ENCODE data around the gene TAS2R40. TPM values are rescaled to one million over a fixed set of nuclear protein-coding genes. Genes with fewer than 3 reads are reported as not detected.

TAS2R40 gene
- total RNA-seq, 1 donor, result not detected

- H3K4me3 ChIP-seq (ENCODE audit: low read length), result no peak overlapping the region
- H3K27me3 ChIP-seq (ENCODE audit: insufficient read depth, low read length), result peaks cover 9% of the 10 kb centered on the region
- H3K4me1 ChIP-seq (ENCODE audit: insufficient read depth, low read length), result peaks cover 48% of the 10 kb centered on the region
- H3K9me3 ChIP-seq (ENCODE audit: low read depth, low read length), result peaks cover 21% of the 10 kb centered on the region
Observed at GRCh38 chr7:143236408-143236990, 14.7 kb downstream of the TAS2R40 start.

GRCh38 chr7:143237366-143237765 is 15.5 kb downstream of the TAS2R40 start:
- H3K4me1 ChIP-seq (ENCODE audit: insufficient read depth, low read length), result peaks cover 54% of the 10 kb centered on the region
- H3K9me3 ChIP-seq (ENCODE audit: low read depth, low read length), result peaks cover 21% of the 10 kb centered on the region
- H3K27me3 ChIP-seq (ENCODE audit: insufficient read depth, low read length), result peaks cover 9% of the 10 kb centered on the region
- no peak overlapping the region for H3K4me3 ChIP-seq (ENCODE audit: low read length)

- Histone ChIP-seq H3K4me3 (ENCODE audit: low read length) (no peak overlapping the region), H3K4me1 (ENCODE audit: insufficient read depth, low read length) (peaks cover 55% of the 10 kb centered on the region), H3K9me3 (ENCODE audit: low read depth, low read length) (peaks cover 21% of the 10 kb centered on the region), H3K27me3 (ENCODE audit: insufficient read depth, low read length) (peaks cover 5% of the 10 kb centered on the region)
Observed at GRCh38 chr7:143238289-143238980, 16.6 kb downstream of the TAS2R40 start.

GRCh38 chr7:143239813-143240212 is 18.0 kb downstream of the TAS2R40 start:
- Histone ChIP-seq H3K4me1 (ENCODE audit: insufficient read depth, low read length) (peaks cover 56% of the 10 kb centered on the region), H3K9me3 (ENCODE audit: low read depth, low read length) (peaks cover 21% of the 10 kb centered on the region), H3K4me3 (ENCODE audit: low read length) (no peak overlapping the region), H3K27me3 (ENCODE audit: insufficient read depth, low read length) (no peaks in the 10 kb centered on the region)

- peaks cover 61% of the 10 kb centered on the region for H3K4me1 ChIP-seq (ENCODE audit: insufficient read depth, low read length)
- H3K27me3 ChIP-seq (ENCODE audit: insufficient read depth, low read length), result no peaks in the 10 kb centered on the region
- H3K9me3 ChIP-seq (ENCODE audit: low read depth, low read length), result peaks cover 18% of the 10 kb centered on the region
- no peak overlapping the region for H3K4me3 ChIP-seq (ENCODE audit: low read length)
Observed at GRCh38 chr7:143240291-143241168, 18.7 kb downstream of the TAS2R40 start.

- Histone ChIP-seq H3K4me1 (ENCODE audit: insufficient read depth, low read length) (peaks cover 67% of the 10 kb centered on the region), H3K4me3 (ENCODE audit: low read length) (no peak overlapping the region)
Observed at GRCh38 chr7:143242306-143242705, 20.5 kb downstream of the TAS2R40 start.

GRCh38 chr7:143243111-143243510 is 21.3 kb downstream of the TAS2R40 start:
- H3K27me3 ChIP-seq (ENCODE audit: insufficient read depth, low read length), result no peaks in the 10 kb centered on the region
- H3K9me3 ChIP-seq (ENCODE audit: low read depth, low read length), result no peaks in the 10 kb centered on the region
- H3K4me3 ChIP-seq (ENCODE audit: low read length), result no peak overlapping the region
- H3K4me1 ChIP-seq (ENCODE audit: insufficient read depth, low read length), result peaks cover 60% of the 10 kb centered on the region

More at GRCh38 chr7:143242306-143242705, 20.5 kb downstream of the TAS2R40 start:
- no peaks in the 10 kb centered on the region for H3K27me3 ChIP-seq (ENCODE audit: insufficient read depth, low read length)
- peaks cover under 1% of the 10 kb centered on the region for H3K9me3 ChIP-seq (ENCODE audit: low read depth, low read length)

GRCh38 chr7:143243614-143244013 is 21.8 kb downstream of the TAS2R40 start:
- Histone ChIP-seq H3K9me3 (ENCODE audit: low read depth, low read length) (no peaks in the 10 kb centered on the region), H3K27me3 (ENCODE audit: insufficient read depth, low read length) (no peaks in the 10 kb centered on the region), H3K4me1 (ENCODE audit: insufficient read depth, low read length) (peaks cover 57% of the 10 kb centered on the region), H3K4me3 (ENCODE audit: low read length) (no peak overlapping the region)

GRCh38 chr7:143244321-143244720 is 22.5 kb downstream of the TAS2R40 start:
- H3K4me3 ChIP-seq (ENCODE audit: low read length), result no peak overlapping the region
- no peaks in the 10 kb centered on the region for H3K27me3 ChIP-seq (ENCODE audit: insufficient read depth, low read length)
- H3K4me1 ChIP-seq (ENCODE audit: insufficient read depth, low read length), result peaks cover 57% of the 10 kb centered on the region
- H3K9me3 ChIP-seq (ENCODE audit: low read depth, low read length), result no peaks in the 10 kb centered on the region

GRCh38 chr7:143245123-143245522 is 23.3 kb downstream of the TAS2R40 start:
- Histone ChIP-seq H3K4me3 (ENCODE audit: low read length) (no peak overlapping the region), H3K4me1 (ENCODE audit: insufficient read depth, low read length) (peaks cover 59% of the 10 kb centered on the region), H3K27me3 (ENCODE audit: insufficient read depth, low read length) (no peaks in the 10 kb centered on the region), H3K9me3 (ENCODE audit: low read depth, low read length) (no peaks in the 10 kb centered on the region)

GRCh38 chr7:143247372-143247771 is 25.5 kb downstream of the TAS2R40 start:
- no peaks in the 10 kb centered on the region for H3K27me3 ChIP-seq (ENCODE audit: insufficient read depth, low read length)
- peaks cover 59% of the 10 kb centered on the region for H3K4me1 ChIP-seq (ENCODE audit: insufficient read depth, low read length)
- no peak overlapping the region for H3K4me3 ChIP-seq (ENCODE audit: low read length)
- H3K9me3 ChIP-seq (ENCODE audit: low read depth, low read length), result no peaks in the 10 kb centered on the region

GRCh38 chr7:143248761-143249354 is 27.0 kb downstream of the TAS2R40 start:
- Histone ChIP-seq H3K4me1 (ENCODE audit: insufficient read depth, low read length) (peaks cover 54% of the 10 kb centered on the region), H3K27me3 (ENCODE audit: insufficient read depth, low read length) (no peaks in the 10 kb centered on the region), H3K9me3 (ENCODE audit: low read depth, low read length) (peaks cover 5% of the 10 kb centered on the region), H3K4me3 (ENCODE audit: low read length) (no peak overlapping the region)

GRCh38 chr7:143250199-143250598 is 28.4 kb downstream of the TAS2R40 start:
- peaks cover 10% of the 10 kb centered on the region for H3K9me3 ChIP-seq (ENCODE audit: low read depth, low read length)
- no peak overlapping the region for H3K4me3 ChIP-seq (ENCODE audit: low read length)
- H3K4me1 ChIP-seq (ENCODE audit: insufficient read depth, low read length), result peaks cover 43% of the 10 kb centered on the region
- no peaks in the 10 kb centered on the region for H3K27me3 ChIP-seq (ENCODE audit: insufficient read depth, low read length)

- peaks cover 37% of the 10 kb centered on the region for H3K4me1 ChIP-seq (ENCODE audit: insufficient read depth, low read length)
- no peaks in the 10 kb centered on the region for H3K27me3 ChIP-seq (ENCODE audit: insufficient read depth, low read length)
- peaks cover 10% of the 10 kb centered on the region for H3K9me3 ChIP-seq (ENCODE audit: low read depth, low read length)
- no peak overlapping the region for H3K4me3 ChIP-seq (ENCODE audit: low read length)
Observed at GRCh38 chr7:143250822-143251221, 29.0 kb downstream of the TAS2R40 start.

GRCh38 chr7:143252006-143252405 is 30.2 kb downstream of the TAS2R40 start:
- peaks cover 10% of the 10 kb centered on the region for H3K9me3 ChIP-seq (ENCODE audit: low read depth, low read length)
- H3K4me1 ChIP-seq (ENCODE audit: insufficient read depth, low read length), result peaks cover 34% of the 10 kb centered on the region
- no peaks in the 10 kb centered on the region for H3K27me3 ChIP-seq (ENCODE audit: insufficient read depth, low read length)
- H3K4me3 ChIP-seq (ENCODE audit: low read length), result no peak overlapping the region
